HepG2 (cell line): Measurements from ENCODE around the gene LMNA. TPM values are rescaled to one million over a fixed set of nuclear protein-coding genes. Genes with fewer than 3 reads are reported as not detected.

Source experiments
- ATF7-NPFF ChIP-seq: sonication (generic); formaldehyde crosslinking; IDR thresholded peaks from 2 replicates; pipeline ENCODE4 v1.8.1; 2023; ENCODE audit warnings: mild to moderate bottlenecking, low read depth, missing genetic modification reagents, moderate library complexity
- CCAR2 ChIP-seq: fragments of 200-400 bp; formaldehyde crosslinking; optimal IDR thresholded peaks from 2 replicates; pipeline ENCODE3; 2018; ENCODE audit warnings: low read depth, mild to moderate bottlenecking, low read length, moderate library complexity
- ELF4 ChIP-seq: sonication (generic); formaldehyde crosslinking; IDR thresholded peaks from 2 replicates; pipeline ENCODE4 v1.5.0; 2020; ENCODE audit warnings: missing genetic modification reagents, mild to moderate bottlenecking, moderate library complexity, borderline replicate concordance
- FOXK2 ChIP-seq: fragments of 450-650 bp; IDR thresholded peaks from 2 replicates; pipeline ENCODE4 v1.6.1; 2016
- FOXO1 ChIP-seq: sonication (generic); formaldehyde crosslinking; IDR thresholded peaks from 2 replicates; pipeline ENCODE4 v1.4.0; 2020; ENCODE audit warnings: missing genetic modification reagents
- HHEX ChIP-seq: IDR thresholded peaks from 2 replicates; pipeline ENCODE4 v1.6.1; 2016; ENCODE audit warnings: control low read depth
- IKZF4 ChIP-seq: sonication (generic); formaldehyde crosslinking; IDR thresholded peaks from 2 replicates; pipeline ENCODE4 v1.5.1; 2020; ENCODE audit warnings: borderline replicate concordance, mild to moderate bottlenecking, low read depth, missing genetic modification reagents; ENCODE audit errors: not compliant biosample characterization
- KDM1A ChIP-seq: IDR thresholded peaks from 2 replicates; pipeline ENCODE4 v1.6.1; 2016; ENCODE audit warnings: missing compliant biosample characterization
- MATR3 ChIP-seq: sonication (generic); formaldehyde crosslinking; IDR thresholded peaks from 2 replicates; pipeline ENCODE4 v1.4.0; 2020; ENCODE audit warnings: missing genetic modification reagents
- NCOR1 ChIP-seq: fragments of 200-600 bp; sonication (generic); IDR thresholded peaks from 2 replicates; pipeline ENCODE4 v1.7.0; 2017; ENCODE audit warnings: antibody characterized with exemption, low read length, borderline replicate concordance
- NFE2L2 ChIP-seq: fragments of 150-350 bp; IDR thresholded peaks from 2 replicates; pipeline ENCODE4 v1.6.1; 2014; ENCODE audit warnings: low read length
- PITX1 ChIP-seq: sonication (generic); formaldehyde crosslinking; IDR thresholded peaks from 2 replicates; pipeline ENCODE4 v1.5.1; 2020; ENCODE audit warnings: mild to moderate bottlenecking, missing genetic modification reagents
- RCOR2 ChIP-seq: IDR thresholded peaks from 2 replicates; pipeline ENCODE4 v1.6.1; 2016; ENCODE audit warnings: missing biosample characterization, missing genetic modification reagents
- SOX13 ChIP-seq, 3 experiments: fragments of 450-650 bp in 1 of 3; sonication (generic) in 1 of 3; formaldehyde crosslinking in 1 of 3; IDR thresholded peaks in 2 of 3; conservative IDR thresholded peaks in 1 of 3; 2 replicates each; pipeline versions ENCODE4 v1.5.0 to v1.6.1; 2016 to 2020; ENCODE audit warnings: antibody characterized with exemption in 1 of 3, mild to moderate bottlenecking in 1 of 3, missing compliant biosample characterization in 1 of 3, missing genetic modification reagents in 1 of 3, moderate library complexity in 1 of 3
- SOX6 ChIP-seq, 2 experiments: fragments of 450-650 bp in 1 of 2; sonication (generic) in 1 of 2; formaldehyde crosslinking in 1 of 2; IDR thresholded peaks; 2 replicates each; pipeline versions ENCODE4 v1.4.0 to v1.6.1; 2017 to 2020; ENCODE audit warnings: antibody characterized with exemption in 1 of 2, mild to moderate bottlenecking in 1 of 2, missing genetic modification reagents in 1 of 2
- ZNF234 ChIP-seq: sonication (generic); formaldehyde crosslinking; conservative IDR thresholded peaks from 2 replicates; pipeline ENCODE4 v1.5.1; 2020; ENCODE audit warnings: mild to moderate bottlenecking, missing genetic modification reagents
- ZNF382 ChIP-seq: sonication (generic); formaldehyde crosslinking; IDR thresholded peaks from 2 replicates; pipeline ENCODE4 v1.5.0; 2020; ENCODE audit warnings: missing genetic modification reagents, mild to moderate bottlenecking, borderline replicate concordance
- ZNF614 ChIP-seq: IDR thresholded peaks from 2 replicates; pipeline ENCODE4 v1.6.1; 2018; ENCODE audit warnings: missing biosample characterization, missing genetic modification reagents, inconsistent platforms, borderline replicate concordance
- ZSCAN29 ChIP-seq: sonication (generic); formaldehyde crosslinking; conservative IDR thresholded peaks from 2 replicates; pipeline ENCODE4 v1.4.0; 2020; ENCODE audit warnings: mild to moderate bottlenecking, missing genetic modification reagents
- polyA plus RNA-seq, 8 experiments: library from polyadenylated mRNA; depleted of rRNA in 3 of 8; stranded (reverse) in 7 of 8; unstranded in 1 of 8; fragments of >200 nt; fragmentation: Illumina TruSeq in 4 of 8; extraction: Trizol in 4 of 8; gene quantifications; 2 replicates each; pipeline versions ENCODE4 v1.2.1 to v1.2.3, GENCODE V29; 2011 to 2016; ENCODE audit warnings: low read depth in 4 of 8, missing spikeins in 1 of 8, mixed read lengths in 1 of 8; ENCODE audit not compliant: insufficient read depth in 1 of 8
- total RNA-seq, 5 experiments: library from RNA; depleted of rRNA; stranded (reverse); fragments of >200 nt; fragmentation: Illumina TruSeq; extraction: Trizol; gene quantifications; 2 replicates each; pipeline ENCODE4 v1.2.3, GENCODE V29; 2016; ENCODE audit warnings: low read depth in 1 of 5
- TF ChIP-seq, protein P1 (sequence below): sonication (generic); formaldehyde crosslinking; IDR thresholded peaks from 2 replicates; pipeline ENCODE4 v1.8.0; 2022; ENCODE audit warnings: missing genetic modification reagents, mild to moderate bottlenecking, inconsistent platforms, borderline replicate concordance
- TF ChIP-seq, protein P2 (sequence below): sonication (generic); formaldehyde crosslinking; IDR thresholded peaks from 2 replicates; pipeline ENCODE4 v1.4.0; 2020; ENCODE audit warnings: missing genetic modification reagents
- TF ChIP-seq, protein P3 (sequence below): sonication (generic); formaldehyde crosslinking; IDR thresholded peaks from 2 replicates; pipeline ENCODE4 v1.5.1; 2020; ENCODE audit warnings: missing genetic modification reagents, mild to moderate bottlenecking, borderline replicate concordance
- TF ChIP-seq, protein P4 (sequence below), 2 experiments: sonication (generic) in 1 of 2; formaldehyde crosslinking in 1 of 2; IDR thresholded peaks; 2 replicates each; pipeline versions ENCODE4 v1.5.1 to v1.6.1; 2011 to 2020; ENCODE audit warnings: borderline replicate concordance in 1 of 2, low read depth in 1 of 2, low read length in 1 of 2, mild to moderate bottlenecking in 1 of 2, missing genetic modification reagents in 1 of 2, moderate library complexity in 1 of 2

Gene LMNA
- total and polyA plus RNA-seq, 2 of the 13 experiments (the other 11 are each of a cell fraction or from before 2014, with no cell fraction given): 107 to 225 TPM

DNA sequence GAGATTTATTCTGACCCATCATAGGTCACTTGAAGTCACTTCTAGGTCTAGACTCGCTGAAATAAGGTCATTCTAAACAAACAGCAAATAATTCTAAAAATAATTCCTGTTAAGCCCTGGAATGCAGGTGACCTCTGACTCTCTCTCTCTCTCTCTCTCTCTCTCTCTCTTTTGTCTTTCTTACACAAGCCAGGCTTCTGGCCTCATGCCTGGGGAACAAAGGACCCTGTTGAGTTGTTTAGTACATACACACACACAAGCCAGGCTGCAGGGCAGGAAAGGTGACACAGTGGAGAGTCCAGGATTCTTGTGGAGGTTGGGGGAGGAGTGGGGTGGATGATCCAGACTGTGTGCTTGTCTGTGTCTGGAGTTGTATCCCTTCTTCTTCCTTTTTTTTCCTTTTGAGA is 28.3 kb upstream of the LMNA start (continued):
- TF ChIP-seq PITX1 (CRISPR knock-in tag): peak; percentile 99
- no peak; the same call in 1 of the 2 replicates for TF ChIP-seq KDM1A (CRISPR knock-in tag)
- peak; percentile 61; the same call in 1 of the 2 replicates for TF ChIP-seq HHEX (CRISPR knock-in tag)
- TF ChIP-seq, protein P1, sequence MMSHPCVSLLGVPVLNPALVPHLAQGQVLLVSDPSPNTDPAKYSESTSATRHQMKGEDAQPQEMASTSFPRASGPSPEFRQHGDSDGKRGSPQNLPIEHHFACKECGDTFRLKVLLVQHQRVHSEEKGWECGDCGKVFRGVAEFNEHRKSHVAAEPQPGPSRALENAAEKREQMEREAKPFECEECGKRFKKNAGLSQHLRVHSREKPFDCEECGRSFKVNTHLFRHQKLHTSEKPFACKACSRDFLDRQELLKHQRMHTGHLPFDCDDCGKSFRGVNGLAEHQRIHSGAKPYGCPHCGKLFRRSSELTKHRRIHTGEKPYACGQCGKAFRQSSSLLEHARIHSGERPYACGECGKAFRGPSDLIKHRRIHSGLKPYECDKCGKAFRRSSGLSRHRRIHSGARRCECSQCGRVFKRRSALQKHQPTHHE (CRISPR knock-in tag): peak; percentile 74; the same call in 1 of the 2 replicates
- TF ChIP-seq, protein P2, sequence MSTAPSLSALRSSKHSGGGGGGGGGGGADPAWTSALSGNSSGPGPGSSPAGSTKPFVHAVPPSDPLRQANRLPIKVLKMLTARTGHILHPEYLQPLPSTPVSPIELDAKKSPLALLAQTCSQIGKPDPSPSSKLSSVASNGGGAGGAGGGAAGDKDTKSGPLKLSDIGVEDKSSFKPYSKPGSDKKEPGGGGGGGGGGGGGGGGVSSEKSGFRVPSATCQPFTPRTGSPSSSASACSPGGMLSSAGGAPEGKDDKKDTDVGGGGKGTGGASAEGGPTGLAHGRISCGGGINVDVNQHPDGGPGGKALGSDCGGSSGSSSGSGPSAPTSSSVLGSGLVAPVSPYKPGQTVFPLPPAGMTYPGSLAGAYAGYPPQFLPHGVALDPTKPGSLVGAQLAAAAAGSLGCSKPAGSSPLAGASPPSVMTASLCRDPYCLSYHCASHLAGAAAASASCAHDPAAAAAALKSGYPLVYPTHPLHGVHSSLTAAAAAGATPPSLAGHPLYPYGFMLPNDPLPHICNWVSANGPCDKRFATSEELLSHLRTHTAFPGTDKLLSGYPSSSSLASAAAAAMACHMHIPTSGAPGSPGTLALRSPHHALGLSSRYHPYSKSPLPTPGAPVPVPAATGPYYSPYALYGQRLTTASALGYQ (CRISPR knock-in tag): peak; percentile 91
- TF ChIP-seq FOXK2: peak; percentile 94
- TF ChIP-seq NFE2L2: no peak
- TF ChIP-seq IKZF4 (CRISPR knock-in tag): no peak
- TF ChIP-seq RCOR2: peak; percentile 77
- no peak for TF ChIP-seq ATF7-NPFF (CRISPR knock-in tag)
- TF ChIP-seq, protein P3, sequence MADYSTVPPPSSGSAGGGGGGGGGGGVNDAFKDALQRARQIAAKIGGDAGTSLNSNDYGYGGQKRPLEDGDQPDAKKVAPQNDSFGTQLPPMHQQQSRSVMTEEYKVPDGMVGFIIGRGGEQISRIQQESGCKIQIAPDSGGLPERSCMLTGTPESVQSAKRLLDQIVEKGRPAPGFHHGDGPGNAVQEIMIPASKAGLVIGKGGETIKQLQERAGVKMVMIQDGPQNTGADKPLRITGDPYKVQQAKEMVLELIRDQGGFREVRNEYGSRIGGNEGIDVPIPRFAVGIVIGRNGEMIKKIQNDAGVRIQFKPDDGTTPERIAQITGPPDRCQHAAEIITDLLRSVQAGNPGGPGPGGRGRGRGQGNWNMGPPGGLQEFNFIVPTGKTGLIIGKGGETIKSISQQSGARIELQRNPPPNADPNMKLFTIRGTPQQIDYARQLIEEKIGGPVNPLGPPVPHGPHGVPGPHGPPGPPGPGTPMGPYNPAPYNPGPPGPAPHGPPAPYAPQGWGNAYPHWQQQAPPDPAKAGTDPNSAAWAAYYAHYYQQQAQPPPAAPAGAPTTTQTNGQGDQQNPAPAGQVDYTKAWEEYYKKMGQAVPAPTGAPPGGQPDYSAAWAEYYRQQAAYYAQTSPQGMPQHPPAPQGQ (CRISPR knock-in tag): peak; percentile 84; the same call in 1 of the 2 replicates
- TF ChIP-seq CCAR2: peak; percentile 90
- TF ChIP-seq MATR3 (CRISPR knock-in tag): no peak
- TF ChIP-seq ZNF614 (CRISPR knock-in tag): peak; percentile 90
- peak; percentile 100 for TF ChIP-seq NCOR1
- TF ChIP-seq ZSCAN29 (CRISPR knock-in tag): no peak
- no peak for TF ChIP-seq ELF4 (CRISPR knock-in tag)
- TF ChIP-seq, protein P4, sequence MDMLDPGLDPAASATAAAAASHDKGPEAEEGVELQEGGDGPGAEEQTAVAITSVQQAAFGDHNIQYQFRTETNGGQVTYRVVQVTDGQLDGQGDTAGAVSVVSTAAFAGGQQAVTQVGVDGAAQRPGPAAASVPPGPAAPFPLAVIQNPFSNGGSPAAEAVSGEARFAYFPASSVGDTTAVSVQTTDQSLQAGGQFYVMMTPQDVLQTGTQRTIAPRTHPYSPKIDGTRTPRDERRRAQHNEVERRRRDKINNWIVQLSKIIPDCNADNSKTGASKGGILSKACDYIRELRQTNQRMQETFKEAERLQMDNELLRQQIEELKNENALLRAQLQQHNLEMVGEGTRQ (IDR thresholded peaks at IDR 0.05; ENCODE audit: low read depth, low read length): no peak
- TF ChIP-seq, protein P4 (CRISPR knock-in tag; IDR thresholded peaks at IDR 0.05; ENCODE audit: borderline replicate concordance): no peak
- peak; percentile 99 for TF ChIP-seq SOX6 (IDR thresholded peaks at IDR 0.05)
- peak; percentile 100 for TF ChIP-seq SOX6 (CRISPR knock-in tag; IDR thresholded peaks at IDR 0.05)
- TF ChIP-seq FOXO1: peak; percentile 73
- peak; percentile 100 for TF ChIP-seq SOX13 (IDR thresholded peaks at IDR 0.05)
- peak in 1 of 2 experiments; percentile 100; a peak in 2 of 4 replicates for TF ChIP-seq SOX13 (CRISPR knock-in tag; conservative IDR thresholded peaks at IDR 0.05 in 1 of 2, IDR thresholded peaks at IDR 0.05 in 1 of 2)
- TF ChIP-seq ZNF382: no peak
- no peak for TF ChIP-seq ZNF234 (CRISPR knock-in tag)
